Endodermal cell (in vitro differentiated cells): ENCODE data around the gene ENC1. TPM values are rescaled to one million over a fixed set of nuclear protein-coding genes. Genes with fewer than 3 reads are reported as not detected.

Experiments
- DNase-seq: peaks from one replicate; pipeline ENCODE4 v3.0.0-alpha.2; 2017
- H3K27ac ChIP-seq: 2 replicates; pipeline ENCODE4 v1.5.1; 2013; ENCODE audit warnings: mild to moderate bottlenecking, low read depth, low read length, moderate library complexity
- H3K27me3 ChIP-seq: 2 replicates; pipeline ENCODE4 v1.6.1; 2013; ENCODE audit warnings: mild to moderate bottlenecking, low read length, moderate library complexity; ENCODE audit not compliant: insufficient read depth, control insufficient read depth, poor library complexity, severe bottlenecking
- H3K36me3 ChIP-seq: 2 replicates; pipeline ENCODE4 v1.7.0; 2013; ENCODE audit warnings: mild to moderate bottlenecking, low read length, moderate library complexity; ENCODE audit not compliant: control insufficient read depth, insufficient read depth
- H3K4me1 ChIP-seq: one replicate; pipeline ENCODE4 v1.7.0; 2013; ENCODE audit warnings: low read length; ENCODE audit not compliant: control insufficient read depth, insufficient read depth
- H3K4me3 ChIP-seq: 2 replicates; pipeline ENCODE4 v1.5.1; 2013; ENCODE audit warnings: mild to moderate bottlenecking, low read length, moderate library complexity
- H3K9ac ChIP-seq: 2 replicates; pipeline ENCODE4 v1.6.1; 2013; ENCODE audit warnings: mild to moderate bottlenecking, low read length, moderate library complexity; ENCODE audit not compliant: poor library complexity, severe bottlenecking; ENCODE audit errors: extremely low read depth
- H3K9me3 ChIP-seq: 2 replicates; pipeline ENCODE4 v1.6.1; 2013; ENCODE audit warnings: mild to moderate bottlenecking, low read length, moderate library complexity; ENCODE audit not compliant: control insufficient read depth
- H3K27ac Mint-ChIP-seq: 2 replicates; pipeline ENCODE4 v1.8.0; 2020; ENCODE audit warnings: mixed read lengths
- H3K27me3 Mint-ChIP-seq: 2 replicates; pipeline ENCODE4 v1.8.0; 2021; ENCODE audit warnings: mild to moderate bottlenecking, mixed read lengths; ENCODE audit not compliant: insufficient read depth
- H3K36me3 Mint-ChIP-seq: 2 replicates; pipeline ENCODE4 v1.8.0; 2020; ENCODE audit warnings: low read depth, mixed read lengths
- H3K4me1 Mint-ChIP-seq: 2 replicates; pipeline ENCODE4 v1.8.0; 2020; ENCODE audit warnings: mixed read lengths
- H3K4me3 Mint-ChIP-seq: 2 replicates; pipeline ENCODE4 v1.8.0; 2020; ENCODE audit warnings: mild to moderate bottlenecking, moderate library complexity, mixed read lengths
- H3K9me3 Mint-ChIP-seq: 2 replicates; pipeline ENCODE4 v1.8.0; 2020; ENCODE audit warnings: mild to moderate bottlenecking, mixed read lengths
- WGBS, 2 experiments: methylation state at CpG; one replicate each; pipeline versions ENCODE4 v1.1.5 to v1.1.7; 2013; ENCODE audit warnings: missing lambda C conversion rate in 2 of 2, mixed read lengths in 1 of 2; ENCODE audit not compliant: insufficient coverage in 1 of 2, insufficient read length in 1 of 2; 5-methylcytosine and 5-hydroxymethylcytosine counted together
- total RNA-seq, 2 donors: library from RNA; stranded (reverse); fragmentation: NEBNext Ultra II Directional in 1 of 2; extraction: Animal tissue kit (Norgen Biotek cat#: 25700) in 1 of 2; gene quantifications; 2 replicates in 1 of 2; 3 replicates in 1 of 2; pipeline ENCODE4 v1.2.1, GENCODE V29; 2021
- TF ChIP-seq, protein P1 (sequence below): fragments of 200-600 bp; sonication (generic); conservative IDR thresholded peaks from 2 replicates; pipeline ENCODE4 v1.5.0; 2021; ENCODE audit warnings: antibody characterized with exemption, mild to moderate bottlenecking

Gene ENC1
- total RNA-seq, 2 donors from 2014 or later = 64.2 to 70.8 TPM

DNA sequence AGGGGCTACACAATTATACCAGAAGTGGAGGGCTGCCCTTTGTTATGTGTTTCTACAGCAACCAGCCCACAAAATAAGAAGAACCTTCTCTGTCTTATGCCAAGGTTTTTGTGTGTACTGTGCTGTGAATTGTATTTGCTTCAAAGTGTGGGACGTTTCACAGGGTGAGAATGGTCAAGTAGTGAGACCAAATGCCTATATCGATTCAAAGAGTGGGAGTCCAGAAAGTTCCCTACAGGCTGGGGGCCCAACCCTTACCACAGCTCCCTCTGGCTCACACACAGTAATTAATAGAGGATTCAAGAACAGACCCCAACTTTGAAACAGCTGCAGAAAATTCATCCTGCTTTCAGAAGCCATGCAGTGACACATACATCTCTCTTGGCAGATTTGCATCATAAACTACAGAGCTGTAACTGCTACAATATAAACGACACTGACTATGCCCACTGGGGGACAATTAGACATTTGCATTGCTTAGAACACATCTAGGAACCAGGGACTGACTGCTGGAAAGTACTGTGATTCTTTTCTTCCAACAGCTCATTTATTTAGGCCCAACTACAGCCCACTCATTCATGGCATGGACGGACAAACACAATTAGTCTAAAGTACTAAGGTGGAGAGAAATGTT lies 12.8 kb downstream of the ENC1 start:
- Histone ChIP-seq H3K9me3 (peaks cover 16% of the 10 kb centered on the region), H3K36me3 (peaks cover 51% of the 10 kb centered on the region), H3K9ac (no peak overlapping the region), H3K27ac (peak overlapping the region; percentile 90), H3K27me3 (no peaks in the 10 kb centered on the region), H3K4me3 (peak overlapping the region; percentile 31), H3K4me1 (peaks cover 35% of the 10 kb centered on the region)
- Mint-ChIP-seq H3K27me3 (no peaks in the 10 kb centered on the region), H3K9me3 (peaks cover 11% of the 10 kb centered on the region), H3K4me3 (no peak overlapping the region), H3K4me1 (peaks cover 81% of the 10 kb centered on the region), H3K27ac (peak overlapping the region; percentile 6), H3K36me3 (peaks cover 46% of the 10 kb centered on the region)
- TF ChIP-seq, protein P1, sequence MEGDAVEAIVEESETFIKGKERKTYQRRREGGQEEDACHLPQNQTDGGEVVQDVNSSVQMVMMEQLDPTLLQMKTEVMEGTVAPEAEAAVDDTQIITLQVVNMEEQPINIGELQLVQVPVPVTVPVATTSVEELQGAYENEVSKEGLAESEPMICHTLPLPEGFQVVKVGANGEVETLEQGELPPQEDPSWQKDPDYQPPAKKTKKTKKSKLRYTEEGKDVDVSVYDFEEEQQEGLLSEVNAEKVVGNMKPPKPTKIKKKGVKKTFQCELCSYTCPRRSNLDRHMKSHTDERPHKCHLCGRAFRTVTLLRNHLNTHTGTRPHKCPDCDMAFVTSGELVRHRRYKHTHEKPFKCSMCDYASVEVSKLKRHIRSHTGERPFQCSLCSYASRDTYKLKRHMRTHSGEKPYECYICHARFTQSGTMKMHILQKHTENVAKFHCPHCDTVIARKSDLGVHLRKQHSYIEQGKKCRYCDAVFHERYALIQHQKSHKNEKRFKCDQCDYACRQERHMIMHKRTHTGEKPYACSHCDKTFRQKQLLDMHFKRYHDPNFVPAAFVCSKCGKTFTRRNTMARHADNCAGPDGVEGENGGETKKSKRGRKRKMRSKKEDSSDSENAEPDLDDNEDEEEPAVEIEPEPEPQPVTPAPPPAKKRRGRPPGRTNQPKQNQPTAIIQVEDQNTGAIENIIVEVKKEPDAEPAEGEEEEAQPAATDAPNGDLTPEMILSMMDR = no peak
- WGBS, 2 experiments = 72% methylated on average over 2 to 3 of the region's 4 CpGs
- DNase-seq = no peak

DNA sequence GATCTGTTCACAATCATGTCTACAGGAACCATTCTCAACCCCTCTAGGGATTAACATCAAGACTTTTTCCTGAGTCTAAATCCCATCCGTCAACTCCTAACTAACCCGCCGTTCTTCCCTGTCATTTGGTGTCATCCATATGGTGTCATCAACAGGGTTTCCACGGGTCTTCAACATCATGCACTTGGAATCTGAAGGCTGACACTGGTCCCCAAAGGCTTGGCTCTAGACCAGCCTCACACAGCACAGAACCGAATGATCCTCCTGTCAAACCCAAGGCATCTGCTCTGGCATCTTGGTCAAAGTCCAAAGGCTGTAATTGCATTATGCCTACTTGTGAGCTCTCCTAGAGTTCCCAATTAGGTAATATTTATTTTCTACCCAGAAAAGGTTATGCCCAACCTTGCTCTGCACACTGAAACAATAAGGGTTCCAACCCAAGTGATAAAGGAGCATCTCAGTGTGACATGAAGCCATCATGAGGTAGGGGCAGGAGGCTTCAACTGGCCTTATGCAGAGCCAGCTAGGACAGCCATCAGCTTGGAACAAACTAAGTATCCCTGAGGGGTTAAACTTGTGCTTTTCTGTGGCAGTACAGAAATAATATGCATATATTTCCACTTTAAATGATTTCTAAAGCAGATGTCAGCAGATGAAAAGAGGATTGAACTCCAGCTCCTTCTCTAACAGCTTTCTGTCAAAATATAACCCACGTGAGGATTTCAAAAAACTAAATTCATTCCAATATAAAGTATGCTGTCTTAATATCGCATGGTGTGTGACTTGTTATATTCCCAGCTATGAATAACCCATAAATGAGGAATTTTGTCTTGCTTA lies 13.9 kb downstream of the ENC1 start:
- Histone ChIP-seq H3K36me3 (peaks cover 50% of the 10 kb centered on the region), H3K4me1 (peaks cover 35% of the 10 kb centered on the region), H3K9ac (no peak overlapping the region), H3K4me3 (no peak overlapping the region), H3K9me3 (peaks cover 16% of the 10 kb centered on the region), H3K27me3 (no peaks in the 10 kb centered on the region), H3K27ac (peak overlapping the region; percentile 90)
- no peak for DNase-seq
- Mint-ChIP-seq H3K4me1 (peaks cover 82% of the 10 kb centered on the region), H3K36me3 (peaks cover 42% of the 10 kb centered on the region), H3K27ac (peak overlapping the region; percentile 62), H3K27me3 (no peaks in the 10 kb centered on the region), H3K9me3 (peaks cover 11% of the 10 kb centered on the region), H3K4me3 (no peak overlapping the region)
- TF ChIP-seq, protein P1 = no peak
- WGBS, 2 experiments = 74 to 85% methylated on average over 5 to 6 of the region's 7 CpGs

DNA sequence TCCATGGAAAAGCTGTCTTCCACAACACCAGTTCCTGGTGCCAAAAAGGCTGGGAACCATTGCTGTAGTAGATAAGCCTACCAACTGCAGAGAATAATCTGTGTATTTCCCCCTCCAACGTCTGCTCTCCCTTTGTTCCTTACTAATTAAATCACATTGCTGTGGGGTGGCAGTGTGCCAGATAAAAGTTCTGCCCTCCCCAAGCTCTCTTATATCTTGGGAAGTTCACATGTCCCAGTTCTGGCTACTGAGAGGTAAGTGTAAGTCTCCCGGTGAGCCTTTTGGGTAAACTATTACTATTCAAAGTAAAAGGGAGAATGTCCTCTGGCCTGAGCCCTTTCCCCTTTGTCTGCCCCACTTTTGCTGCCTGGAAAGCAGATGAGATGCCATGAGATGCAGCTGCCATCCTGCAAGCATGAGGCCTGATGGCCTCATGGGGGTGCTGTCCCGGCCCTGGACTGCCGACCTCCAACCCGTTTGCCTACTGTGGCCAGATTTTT lies 14.7 kb downstream of the ENC1 start:
- peaks cover 11% of the 10 kb centered on the region for H3K9me3 Mint-ChIP-seq
- 38 to 54% methylated on average over 1 to 5 of the region's 5 CpGs for WGBS, 2 experiments
- peak; percentile 78 for DNase-seq
- no peaks in the 10 kb centered on the region for H3K27me3 Mint-ChIP-seq
- H3K4me1 ChIP-seq = peaks cover 38% of the 10 kb centered on the region
- TF ChIP-seq, protein P1 = peak; percentile 79
- peaks cover 49% of the 10 kb centered on the region for H3K36me3 ChIP-seq
- no peak overlapping the region for H3K9ac ChIP-seq
- peaks cover 42% of the 10 kb centered on the region for H3K36me3 Mint-ChIP-seq
- H3K27ac Mint-ChIP-seq = peak overlapping the region; percentile 62
- H3K4me3 Mint-ChIP-seq = no peak overlapping the region
- peaks cover 82% of the 10 kb centered on the region for H3K4me1 Mint-ChIP-seq
- H3K9me3 ChIP-seq = peaks cover 16% of the 10 kb centered on the region
- no peaks in the 10 kb centered on the region for H3K27me3 ChIP-seq
- H3K27ac ChIP-seq = peak overlapping the region; percentile 4
- H3K4me3 ChIP-seq = no peak overlapping the region
